Measurements from ENCODE around the gene MCOLN1. TPM values are rescaled to one million over a fixed set of nuclear protein-coding genes. Genes with fewer than 3 reads are reported as not detected.

MCOLN1 gene
- total and polyA plus RNA-seq, 2 of the 8 experiments (the other 6 are each of a cell fraction or from before 2014, with no cell fraction given): 19.1 to 40.0 TPM

DNA sequence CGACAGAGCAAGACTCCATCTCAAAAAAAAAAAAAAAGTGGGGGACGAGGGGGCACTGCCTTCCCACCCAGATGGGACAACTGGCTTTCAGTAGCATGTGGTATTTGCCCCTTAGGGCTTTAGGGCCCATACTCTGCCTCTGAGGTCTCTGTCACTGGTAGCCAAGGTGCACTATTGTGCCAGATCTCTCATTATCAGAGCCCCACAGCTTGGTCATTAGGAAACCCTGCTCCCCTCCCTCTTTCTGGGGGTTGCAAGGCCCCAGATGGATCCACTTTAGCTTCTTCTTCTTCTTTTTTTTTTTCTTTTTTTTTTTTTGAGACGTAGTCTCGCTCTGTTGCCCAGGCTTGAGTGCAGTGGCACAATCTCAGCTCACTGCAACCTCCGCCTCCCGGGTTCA, 17.7 kb upstream of the MCOLN1 start:
- Histone ChIP-seq H3K18ac (ENCODE audit: extremely low read depth, low read length) (no peak overlapping the region), H2AFZ (ENCODE audit: low read length) (no peak overlapping the region), H4K91ac (replicated peaks; ENCODE audit: insufficient read length, low read length) (no peak overlapping the region), H3K27ac (ENCODE audit: low read depth, low read length) (no peak overlapping the region), H3K4me3 (ENCODE audit: extremely low read depth in 1 of 4, insufficient read depth in 2 of 4, low read depth in 3 of 4, low read length in 4 of 4) (no peak overlapping the region), H2BK20ac (ENCODE audit: low read length) (no peak overlapping the region), H2BK12ac (ENCODE audit: low read depth, low read length) (no peak overlapping the region), H4K20me1 (replicated peaks in 1 of 2; ENCODE audit: control insufficient read depth in 1 of 2, insufficient read depth in 2 of 2, low read length in 2 of 2) (no peaks in the 10 kb centered on the region), H3K14ac (ENCODE audit: insufficient read length) (no peak overlapping the region), H2BK15ac (ENCODE audit: low read length) (no peak overlapping the region), H3K23me2 (ENCODE audit: low read depth, low read length) (peaks cover 14% of the 10 kb centered on the region; the same call in 1 of the 2 replicates), H2BK120ac (replicated peaks; ENCODE audit: low read depth, low read length) (no peak overlapping the region), H3K9me3 (ENCODE audit: insufficient read depth in 2 of 2, low read depth in 1 of 2, low read length in 1 of 2) (peaks cover 0 to 5% of the 10 kb centered on the region in 2 experiments; a peak in 1 of 4 replicates), H3K27me3 (replicated peaks in 1 of 4; ENCODE audit: control insufficient read depth in 3 of 4, extremely low read depth in 1 of 4, insufficient read depth in 3 of 4, low read length in 3 of 4) (peaks cover 1 to 29% (median 23%) of the 10 kb centered on the region in 4 experiments), H4K5ac (ENCODE audit: insufficient read length, low read depth, low read length) (no peak overlapping the region), H3K4me1 (replicated peaks in 1 of 4; ENCODE audit: control insufficient read depth in 3 of 4, insufficient read depth in 4 of 4, low read length in 3 of 4) (peaks cover 0 to 18% (median 14%) of the 10 kb centered on the region in 4 experiments; a peak in 5 of 7 replicates), H2BK5ac (ENCODE audit: low read depth, low read length) (no peak overlapping the region), H2AK5ac (ENCODE audit: low read depth, low read length) (no peak overlapping the region), H3K4ac (replicated peaks; ENCODE audit: insufficient read length, low read depth, low read length) (no peak overlapping the region), H3K23ac (ENCODE audit: insufficient read length) (no peak overlapping the region), H3K36me3 (ENCODE audit: control insufficient read depth in 2 of 4, insufficient read depth in 4 of 4, low read length in 3 of 4) (no peaks in the 10 kb centered on the region), H4K8ac (ENCODE audit: extremely low read depth, insufficient read depth, low read length) (no peak overlapping the region), H3K4me2 (ENCODE audit: insufficient read depth in 1 of 2, low read depth in 2 of 2, low read length in 2 of 2) (peak overlapping the region in 1 of 2 experiments; percentile 77; a peak in 1 of 4 replicates), H3K79me1 (ENCODE audit: low read depth, low read length) (no peaks in the 10 kb centered on the region), H3K9ac (replicated peaks in 1 of 4; ENCODE audit: extremely low read depth in 1 of 4, low read depth in 3 of 4, low read length in 3 of 4) (no peak overlapping the region), H3K79me2 (ENCODE audit: control insufficient read depth in 1 of 2, insufficient read depth in 2 of 2, low read length in 2 of 2) (no peaks in the 10 kb centered on the region), H3K56ac (replicated peaks; ENCODE audit: insufficient read length, low read depth, low read length) (no peak overlapping the region)
- ChIA-PET POLR2A (ENCODE audit: partially characterized antibody) (interaction anchor here (2.4 kb wide), 1 partner anchor 30 kb away, joined by 4 read pairs; no protein-coding TSS in a partner anchor), CTCF (ENCODE audit: partially characterized antibody) (interaction anchor here (1.2 kb wide), 2 partner anchors 11 to 75 kb away, joined by 3 to 4 read pairs; partner anchors contain the start of gene ZNF358)
- no peak for TF ChIP-seq FOSL1 (IDR thresholded peaks at IDR 0.05; ENCODE audit: insufficient read depth, low read depth, low read length)
- TF ChIP-seq, protein P1, sequence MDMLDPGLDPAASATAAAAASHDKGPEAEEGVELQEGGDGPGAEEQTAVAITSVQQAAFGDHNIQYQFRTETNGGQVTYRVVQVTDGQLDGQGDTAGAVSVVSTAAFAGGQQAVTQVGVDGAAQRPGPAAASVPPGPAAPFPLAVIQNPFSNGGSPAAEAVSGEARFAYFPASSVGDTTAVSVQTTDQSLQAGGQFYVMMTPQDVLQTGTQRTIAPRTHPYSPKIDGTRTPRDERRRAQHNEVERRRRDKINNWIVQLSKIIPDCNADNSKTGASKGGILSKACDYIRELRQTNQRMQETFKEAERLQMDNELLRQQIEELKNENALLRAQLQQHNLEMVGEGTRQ (IDR thresholded peaks at IDR 0.05; ENCODE audit: low read length): no peak
- TF ChIP-seq MAFK (IDR thresholded peaks at IDR 0.05; ENCODE audit: low read depth, low read length): no peak
- TF ChIP-seq GTF2F1 (IDR thresholded peaks at IDR 0.05; ENCODE audit: borderline replicate concordance, low read depth, low read length): no peak
- 85% methylated on average over 4 of the region's 6 CpGs; no CpG with 5 or more reads in 1 of the 2 experiments for WGBS, 2 experiments (ENCODE audit: extremely low coverage in 1 of 2, insufficient coverage in 1 of 2, insufficient read length in 1 of 2, insufficient replicate concordance in 2 of 2, low coverage in 1 of 2, low lambda C conversion rate in 2 of 2, missing lambda C conversion rate in 1 of 2)
- no peak for FAIRE-seq
- no peak for DNase-seq (ENCODE audit: low read depth in 1 of 2, low spot score in 2 of 2)
